G401 (cell line): Measurements from ENCODE around the gene HS3ST1. TPM values are rescaled to one million over a fixed set of nuclear protein-coding genes. Genes with fewer than 3 reads are reported as not detected.

Experiments
- DNase-seq: peaks from one replicate; pipeline ENCODE4 v3.0.0-alpha.2; 2015; ENCODE audit warnings: low spot score
- in situ Hi-C: cut with HindIII; loops from 2 replicates; pipeline ENCODE4 v1.10.0; 2016; ENCODE audit warnings: low sequenced_read_pairs, mixed read lengths
- total RNA-seq: library from RNA; depleted of rRNA; stranded (reverse); fragments of >200 nt; shearing (Covaris generic); gene quantifications from 2 replicates; pipeline ENCODE4 v1.2.3, GENCODE V29; 2014

HS3ST1 gene
- total RNA-seq, 1 experiment from 2014 or later, result not detected

GRCh38 chr4:11348449-11349088 lies 80.1 kb downstream of the HS3ST1 start:
- no peak for DNase-seq
- in situ Hi-C loops, result no loop called here

DNA sequence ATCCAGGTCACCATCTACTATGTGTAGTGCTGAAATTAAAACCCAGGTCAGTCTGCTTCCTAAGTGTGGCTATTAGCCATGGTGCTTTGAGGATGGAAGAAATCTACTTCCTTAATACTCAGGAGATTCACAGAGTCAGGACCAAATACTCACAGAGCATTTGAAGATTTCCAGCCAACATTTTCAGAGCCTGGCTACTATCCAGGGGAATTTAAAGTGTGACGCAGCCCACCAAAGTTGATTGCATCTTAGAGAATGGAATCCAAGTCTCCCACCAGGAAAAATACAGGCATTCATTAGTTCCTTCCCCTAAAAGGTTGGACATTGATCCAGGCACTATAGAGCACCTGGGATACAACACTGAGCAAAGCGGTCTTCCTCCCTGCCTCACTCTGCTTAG lies 83.8 kb downstream of the HS3ST1 start:
- in situ Hi-C loops, result no loop called here
- DNase-seq, result no peak

GRCh38 chr4:11343536-11343935 lies 85.2 kb downstream of the HS3ST1 start:
- in situ Hi-C loops, result no loop called here
- DNase-seq, result no peak
